Omental fat pad (tissue), 4 donors: Measurements from ENCODE around the gene MICB. TPM values are rescaled to one million over a fixed set of nuclear protein-coding genes. Genes with fewer than 3 reads are reported as not detected.

Experiments
- ATAC-seq: fragments of 150-250 bp; one replicate; pipeline ENCODE4 v1.9.1; 2016; ENCODE audit warnings: mild to moderate bottlenecking, moderate library complexity; ENCODE audit not compliant: low FRiP score
- DNase-seq: peaks from one replicate; pipeline ENCODE4 v3.0.0-alpha.2; 2019; ENCODE audit warnings: low spot score
- total RNA-seq, 4 donors: library from RNA; depleted of rRNA; stranded (reverse); fragments of >200 nt; gene quantifications; one replicate each; pipeline ENCODE4 v1.1.0, GENCODE V29; 2016
- TF ChIP-seq, protein P1 (sequence below), 3 donors: fragments of 450-650 bp; IDR thresholded peaks; one replicate each; pipeline ENCODE4 v1.5.1; 2016 to 2017; ENCODE audit warnings: antibody characterized with exemption in 3 of 3, mild to moderate bottlenecking in 3 of 3, moderate library complexity in 2 of 3

Gene MICB
- total RNA-seq, 4 donors from 2014 or later: 3.3 to 5.8 (median 5.8) TPM

DNA sequence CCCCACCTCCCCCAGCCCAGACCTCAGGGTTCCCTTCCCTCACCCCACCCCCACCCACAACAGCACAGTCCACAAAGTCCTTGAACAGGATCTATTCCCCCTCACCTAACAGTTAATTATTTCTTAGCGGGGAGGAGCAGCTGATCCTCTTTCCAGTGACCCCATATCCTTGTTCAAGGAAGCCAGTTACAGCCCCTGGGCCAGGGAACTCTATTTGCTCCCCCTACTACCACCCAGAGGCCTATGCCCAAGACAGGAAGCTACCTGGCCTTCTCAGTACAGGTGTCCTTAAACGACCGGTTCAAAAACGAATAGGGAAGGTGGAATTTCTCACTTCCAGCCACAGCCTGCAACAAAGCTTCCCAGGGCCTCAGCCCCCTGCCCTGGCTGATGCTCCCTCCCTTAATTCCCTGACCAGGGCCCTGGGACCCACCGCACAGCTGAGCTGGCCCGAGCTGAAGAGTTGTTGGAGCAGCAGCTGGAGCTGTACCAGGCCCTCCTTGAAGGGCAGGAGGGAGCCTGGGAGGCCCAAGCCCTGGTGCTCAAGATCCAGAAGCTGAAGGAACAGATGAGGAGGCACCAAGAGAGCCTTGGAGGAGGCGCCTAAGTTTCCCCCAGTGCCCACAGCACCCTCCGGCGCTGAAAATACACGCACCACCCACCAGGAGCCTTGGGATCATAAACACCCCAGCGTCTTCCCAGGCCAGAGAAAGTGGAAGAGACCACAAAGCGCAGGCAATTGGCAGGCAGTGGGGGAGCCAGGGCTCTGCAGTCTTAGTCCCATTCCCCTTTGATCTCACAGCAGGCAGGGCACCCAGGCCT, 31.6 kb downstream of the MICB start:
- no peak for DNase-seq
- TF ChIP-seq, protein P1, sequence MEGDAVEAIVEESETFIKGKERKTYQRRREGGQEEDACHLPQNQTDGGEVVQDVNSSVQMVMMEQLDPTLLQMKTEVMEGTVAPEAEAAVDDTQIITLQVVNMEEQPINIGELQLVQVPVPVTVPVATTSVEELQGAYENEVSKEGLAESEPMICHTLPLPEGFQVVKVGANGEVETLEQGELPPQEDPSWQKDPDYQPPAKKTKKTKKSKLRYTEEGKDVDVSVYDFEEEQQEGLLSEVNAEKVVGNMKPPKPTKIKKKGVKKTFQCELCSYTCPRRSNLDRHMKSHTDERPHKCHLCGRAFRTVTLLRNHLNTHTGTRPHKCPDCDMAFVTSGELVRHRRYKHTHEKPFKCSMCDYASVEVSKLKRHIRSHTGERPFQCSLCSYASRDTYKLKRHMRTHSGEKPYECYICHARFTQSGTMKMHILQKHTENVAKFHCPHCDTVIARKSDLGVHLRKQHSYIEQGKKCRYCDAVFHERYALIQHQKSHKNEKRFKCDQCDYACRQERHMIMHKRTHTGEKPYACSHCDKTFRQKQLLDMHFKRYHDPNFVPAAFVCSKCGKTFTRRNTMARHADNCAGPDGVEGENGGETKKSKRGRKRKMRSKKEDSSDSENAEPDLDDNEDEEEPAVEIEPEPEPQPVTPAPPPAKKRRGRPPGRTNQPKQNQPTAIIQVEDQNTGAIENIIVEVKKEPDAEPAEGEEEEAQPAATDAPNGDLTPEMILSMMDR (IDR thresholded peaks at IDR 0.05): no peak
- ATAC-seq: no peak

DNA sequence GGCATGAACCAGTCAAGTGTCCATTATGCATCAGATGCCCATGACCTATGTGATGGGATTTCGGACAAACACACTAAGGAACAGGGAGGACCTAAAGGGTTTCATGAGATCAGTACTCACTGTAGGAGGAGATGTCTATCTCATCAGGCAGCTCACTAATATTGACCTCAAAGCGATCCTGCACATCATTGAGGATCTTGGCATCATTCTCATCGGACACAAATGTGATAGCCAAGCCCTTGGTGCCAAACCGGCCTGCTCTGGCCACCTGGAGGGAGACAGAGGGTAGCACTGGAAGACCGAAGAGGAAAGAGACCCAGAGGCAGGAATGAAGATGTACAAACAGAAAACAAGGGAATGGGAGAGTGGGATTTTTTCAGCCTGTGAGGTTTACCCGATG, 32.7 kb downstream of the MICB start:
- DNase-seq (no peak), ATAC-seq (no peak)
- TF ChIP-seq, protein P1 (IDR thresholded peaks at IDR 0.05): no peak

DNA sequence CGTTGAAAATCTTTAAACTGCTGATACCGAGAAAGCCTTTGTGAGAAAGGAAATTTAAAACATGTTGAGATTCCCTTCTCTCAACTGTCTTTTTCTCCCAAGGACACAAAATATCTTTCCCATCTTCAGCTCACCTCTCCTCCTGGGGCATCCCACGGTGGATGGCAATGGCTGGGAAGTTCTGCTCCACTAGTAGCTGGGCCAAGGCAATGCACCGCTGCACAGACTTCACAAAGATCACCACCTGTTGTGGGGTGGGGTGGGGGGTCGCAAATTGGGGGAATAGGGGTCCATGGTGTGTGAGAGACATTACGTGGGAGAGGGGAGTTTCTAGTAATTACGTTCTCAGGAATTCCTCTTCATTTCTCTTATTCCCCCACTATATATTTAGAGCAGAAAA, 33.2 kb downstream of the MICB start:
- TF ChIP-seq, protein P1 (IDR thresholded peaks at IDR 0.05): no peak
- ATAC-seq (no peak), DNase-seq (no peak)

DNA sequence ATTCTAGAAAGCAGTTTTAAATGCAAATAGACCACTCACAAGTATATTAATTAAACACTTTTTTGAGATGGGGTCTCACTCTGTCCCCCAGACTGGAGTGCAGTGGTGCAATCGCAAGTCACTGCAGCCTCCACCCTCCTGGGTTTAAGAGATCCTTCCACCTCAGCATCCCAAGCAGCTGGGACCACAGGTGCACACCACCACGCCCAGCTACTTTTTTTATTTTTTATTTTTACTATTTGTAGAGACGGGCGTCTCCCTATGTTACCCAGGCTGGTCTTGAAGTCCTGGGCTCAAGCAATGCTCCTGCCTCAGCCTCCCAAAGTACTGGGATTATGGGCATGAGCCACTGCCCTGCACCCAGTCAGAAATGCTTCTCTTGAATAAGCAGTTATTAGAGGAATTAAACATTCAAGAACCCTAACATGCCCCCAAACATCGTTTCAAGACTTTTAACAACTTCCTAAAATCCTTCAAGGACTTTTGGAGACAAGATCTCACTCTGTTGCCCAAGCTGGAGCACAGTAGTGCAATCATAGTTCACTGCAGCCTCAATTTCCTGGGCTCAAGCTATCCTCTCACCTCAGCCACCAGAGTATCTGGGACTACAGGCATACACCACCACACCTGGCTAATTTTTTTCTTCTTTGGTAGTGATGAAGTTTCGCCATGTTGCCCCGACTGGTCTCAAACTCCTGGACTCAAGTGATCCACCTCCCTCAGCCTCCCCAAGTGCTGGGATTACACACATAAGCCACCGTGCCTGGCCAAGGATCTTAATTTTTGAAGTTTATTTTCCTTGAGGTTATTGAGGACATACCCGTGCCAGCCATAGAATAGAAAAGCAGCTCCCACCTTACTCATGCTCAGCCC, 34.1 kb downstream of the MICB start:
- DNase-seq (no peak), ATAC-seq (no peak)
- TF ChIP-seq, protein P1 (IDR thresholded peaks at IDR 0.05): no peak

DNA sequence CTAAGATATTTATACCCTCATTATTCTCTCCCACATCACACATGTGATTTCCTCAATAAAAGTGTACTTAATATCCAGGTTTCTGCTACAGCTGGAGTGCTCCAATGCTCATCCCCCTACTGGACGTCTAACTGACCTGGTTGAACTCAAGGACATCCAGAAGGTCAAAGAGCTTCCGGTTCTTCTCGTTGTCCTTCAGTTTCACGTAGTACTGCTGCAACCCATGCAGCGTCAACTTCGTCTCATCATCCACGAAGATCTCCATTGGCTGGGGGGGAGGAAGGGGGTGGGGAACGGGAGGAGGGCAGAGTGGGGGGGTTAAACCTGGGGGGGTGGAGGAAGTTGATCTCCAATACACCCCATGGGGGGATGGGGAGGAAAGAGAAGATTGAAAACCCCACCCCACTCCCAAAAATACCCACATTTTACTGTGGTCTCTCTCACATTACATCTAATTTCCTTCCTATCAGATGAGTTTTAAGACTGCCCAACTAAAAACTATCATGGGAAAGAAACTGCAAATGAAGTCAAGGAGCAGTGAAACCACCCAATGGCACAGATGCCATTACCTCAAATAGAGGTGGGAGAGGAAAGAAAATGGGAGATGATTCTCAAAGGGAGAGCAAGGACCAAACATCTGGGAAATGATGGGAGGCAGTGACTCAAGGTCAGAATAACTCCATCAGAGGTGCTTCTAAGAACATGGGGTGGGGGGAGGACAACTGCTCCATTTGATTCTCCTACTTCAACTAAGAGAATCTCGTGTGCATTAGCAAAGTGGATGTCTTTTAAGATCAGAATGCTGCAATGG, 34.9 kb downstream of the MICB start:
- ATAC-seq (no peak), DNase-seq (no peak)
- TF ChIP-seq, protein P1 (IDR thresholded peaks at IDR 0.05): no peak

DNA sequence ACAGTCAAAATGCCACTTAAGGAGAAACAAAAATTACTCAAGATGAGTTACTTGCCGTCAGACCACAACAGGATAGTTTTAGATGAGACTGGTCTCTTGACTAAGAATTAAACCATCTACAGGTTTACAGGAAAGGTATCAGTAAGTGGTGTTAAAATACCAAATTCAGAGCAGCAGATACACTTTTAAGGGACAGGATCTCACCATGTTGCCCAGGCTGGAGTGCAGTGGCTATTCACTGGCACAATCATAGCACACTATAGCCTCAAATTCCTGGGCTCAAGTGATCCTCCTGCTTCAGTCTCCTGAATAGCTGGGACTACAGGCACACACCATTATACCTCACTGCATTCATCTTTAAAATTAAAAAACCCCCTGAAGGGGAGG, 35.5 kb downstream of the MICB start:
- TF ChIP-seq, protein P1 (IDR thresholded peaks at IDR 0.05): no peak
- ATAC-seq (no peak), DNase-seq (no peak)
